ENCODE data around the gene EIF5A. TPM values are rescaled to one million over a fixed set of nuclear protein-coding genes. Genes with fewer than 3 reads are reported as not detected.

The EIF5A gene
- total RNA-seq, 4 donors from 2014 or later, result 115 to 384 (median 273) TPM

- ATAC-seq (no peak), DNase-seq (no peak)
- Histone ChIP-seq H3K9me3 (no peaks in the 10 kb centered on the region), H3K27me3 (no peaks in the 10 kb centered on the region), H3K4me1 (peaks cover 26 to 38% of the 10 kb centered on the region in 2 donors), H3K4me3 (peak overlapping the region; percentile 71 to 100 (median 84)), H3K27ac (peak overlapping the region; percentile 93 to 98 (median 96)), H3K36me3 (no peaks in the 10 kb centered on the region)
- TF ChIP-seq POLR2A (IDR thresholded peaks at IDR 0.05), result no peak
- peak in 2 of 5 experiments; percentile 42 to 58 for TF ChIP-seq CTCF (IDR thresholded peaks at IDR 0.05 in 4 of 5, conservative IDR thresholded peaks at IDR 0.05 in 1 of 5)
- in situ Hi-C loops (cut with MboI; ENCODE audit: low sequenced_read_pairs in 4 of 4) (loop anchor here in 2 of 4 donors (25.0 kb wide), 2 partner anchors 160 to 185 kb away; partner anchors contain the start of gene TNFSF12 (in 1 of the 2)), intact Hi-C loops (cut with DNase I; ENCODE audit: low total_unique reads) (loop anchor here (1.0 to 2.0 kb wide), 4 partner anchors 50 to 209 kb away; partner anchors contain the start of genes POLR2A and SENP3)
These were observed 45.1 kb downstream of the EIF5A start for GRCh38 chr17:7352503-7352889.

GRCh38 chr17:7352910-7353635 is 45.6 kb downstream of the EIF5A start:
- Histone ChIP-seq H3K27me3 (no peaks in the 10 kb centered on the region), H3K27ac (peak overlapping the region; percentile 93 to 98 (median 96)), H3K9me3 (no peaks in the 10 kb centered on the region), H3K36me3 (no peaks in the 10 kb centered on the region), H3K4me3 (peak overlapping the region; percentile 71 to 100 (median 84)), H3K4me1 (peaks cover 26 to 38% of the 10 kb centered on the region in 2 donors)
- TF ChIP-seq POLR2A (IDR thresholded peaks at IDR 0.05) (no peak), CTCF (IDR thresholded peaks at IDR 0.05 in 4 of 5, conservative IDR thresholded peaks at IDR 0.05 in 1 of 5) (no peak)
- in situ Hi-C loops (cut with MboI; ENCODE audit: low sequenced_read_pairs in 4 of 4) (loop anchor here in 2 of 4 donors (25.0 kb wide), 2 partner anchors 159 to 184 kb away; partner anchors contain the start of gene TNFSF12 (in 1 of the 2)), intact Hi-C loops (cut with DNase I; ENCODE audit: low total_unique reads) (loop anchor here (1.0 to 2.0 kb wide), 4 partner anchors 50 to 208 kb away; partner anchors contain the start of genes POLR2A and SENP3)
- DNase-seq (no peak), ATAC-seq (no peak)

GRCh38 chr17:7354262-7354843 is 46.9 kb downstream of the EIF5A start:
- DNase-seq (no peak), ATAC-seq (no peak)
- Histone ChIP-seq H3K9me3 (no peaks in the 10 kb centered on the region), H3K27ac (no peak overlapping the region), H3K4me1 (peaks cover 20 to 31% of the 10 kb centered on the region in 2 donors), H3K4me3 (no peak overlapping the region), H3K27me3 (no peaks in the 10 kb centered on the region), H3K36me3 (no peaks in the 10 kb centered on the region)
- TF ChIP-seq POLR2A (IDR thresholded peaks at IDR 0.05) (no peak), CTCF (IDR thresholded peaks at IDR 0.05 in 4 of 5, conservative IDR thresholded peaks at IDR 0.05 in 1 of 5) (no peak)
- in situ Hi-C loops (cut with MboI; ENCODE audit: low sequenced_read_pairs in 4 of 4), result loop anchor here in 2 of 4 donors (25.0 kb wide), 2 partner anchors 158 to 183 kb away; partner anchors contain the start of gene TNFSF12 (in 1 of the 2)
- intact Hi-C loops (cut with DNase I; ENCODE audit: low total_unique reads), result no loop called here

- Histone ChIP-seq H3K27ac (no peak within 1 kb of the TSS), H3K4me1 (peaks cover 13 to 24% of the 10 kb centered on the region in 2 donors)
- intact Hi-C loops (cut with DNase I; ENCODE audit: low total_unique reads), result no loop called here
These were observed 47.6 kb downstream of the EIF5A start, which contains the start of gene TMEM95 for GRCh38 chr17:7355053-7355452. Gene TMEM95, plus strand, starts transcription at chr17:7355156. Its CDS starts 49 bp downstream, at chr17:7355205.

More at GRCh38 chr17:7355053-7355452, 47.6 kb downstream of the EIF5A start, which contains the start of gene TMEM95:
- Histone ChIP-seq H3K4me3 (no peak within 1 kb of the TSS), H3K27me3 (no peaks in the 10 kb centered on the region), H3K36me3 (no peaks in the 10 kb centered on the region), H3K9me3 (no peaks in the 10 kb centered on the region)
- no peak for DNase-seq
- in situ Hi-C loops (cut with MboI; ENCODE audit: low sequenced_read_pairs in 4 of 4), result loop anchor here in 2 of 4 donors (25.0 kb wide), 2 partner anchors 157 to 182 kb away; partner anchors contain the start of gene TNFSF12 (in 1 of the 2)
- ATAC-seq, result no peak
- no peak for TF ChIP-seq POLR2A (IDR thresholded peaks at IDR 0.05)
- no peak for TF ChIP-seq CTCF (IDR thresholded peaks at IDR 0.05 in 4 of 5, conservative IDR thresholded peaks at IDR 0.05 in 1 of 5)

Measured in gastrocnemius medialis (tissue), 4 donors.